GM19372 (cell line): ENCODE data around the gene GART.

Experiments
- ATAC-seq: cut with Tn5 transposase; IDR thresholded peaks from one replicate; pipeline ENCODE4 v1.9.1; 2021; ENCODE audit warnings: mild to moderate bottlenecking, low read depth, moderate library complexity; ENCODE audit not compliant: unreplicated experiment

Gene GART

GRCh38 chr21:33554236-33554981 is 12.5 kb upstream of the GART start:
- ATAC-seq, result no peak

- ATAC-seq, result no peak
These were observed 11.2 kb upstream of the GART start for GRCh38 chr21:33552999-33553598.

GRCh38 chr21:33552093-33552998 is 10.4 kb upstream of the GART start:
- no peak for ATAC-seq

DNA sequence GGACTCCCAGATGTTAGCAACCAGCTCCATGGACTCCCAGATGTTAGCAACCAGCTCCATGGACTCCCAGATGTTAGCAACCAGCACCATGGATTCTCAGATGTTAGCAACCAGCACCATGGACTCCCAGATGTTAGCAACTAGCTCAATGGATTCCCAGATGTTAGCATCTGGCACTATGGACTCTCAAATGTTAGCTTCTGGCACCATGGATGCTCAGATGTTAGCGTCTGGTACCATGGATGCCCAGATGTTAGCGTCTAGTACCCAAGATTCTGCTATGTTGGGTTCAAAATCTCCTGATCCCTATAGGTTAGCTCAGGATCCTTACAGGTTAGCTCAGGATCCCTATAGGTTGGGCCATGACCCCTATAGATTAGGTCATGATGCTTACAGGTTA is 9.7 kb upstream of the GART start:
- ATAC-seq, result no peak

GRCh38 chr21:33550772-33551660 is 9.1 kb upstream of the GART start:
- no peak for ATAC-seq

GRCh38 chr21:33549848-33550771 is 8.2 kb upstream of the GART start:
- no peak for ATAC-seq

DNA sequence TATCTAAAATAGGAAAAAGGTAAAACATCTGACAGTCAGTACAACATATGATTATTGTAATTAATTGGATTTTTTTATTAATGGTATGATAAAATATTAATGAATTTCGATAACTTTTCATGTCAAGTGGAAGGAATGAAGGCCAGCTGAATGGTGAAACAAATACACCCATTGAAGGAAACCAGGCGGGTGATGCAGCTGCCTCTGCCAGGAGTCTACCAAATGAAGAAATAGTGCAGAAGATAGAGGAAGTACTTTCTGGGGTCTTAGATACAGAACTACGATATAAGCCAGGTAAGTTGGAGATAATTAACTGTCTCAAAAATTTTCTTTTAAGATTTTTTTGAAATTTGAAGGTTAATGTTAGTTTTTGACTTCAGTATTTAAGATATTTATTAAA is 4.2 kb upstream of the GART start:
- no peak for ATAC-seq

- ATAC-seq, result no peak
These were observed 2.7 kb upstream of the GART start for GRCh38 chr21:33544451-33545195.

DNA sequence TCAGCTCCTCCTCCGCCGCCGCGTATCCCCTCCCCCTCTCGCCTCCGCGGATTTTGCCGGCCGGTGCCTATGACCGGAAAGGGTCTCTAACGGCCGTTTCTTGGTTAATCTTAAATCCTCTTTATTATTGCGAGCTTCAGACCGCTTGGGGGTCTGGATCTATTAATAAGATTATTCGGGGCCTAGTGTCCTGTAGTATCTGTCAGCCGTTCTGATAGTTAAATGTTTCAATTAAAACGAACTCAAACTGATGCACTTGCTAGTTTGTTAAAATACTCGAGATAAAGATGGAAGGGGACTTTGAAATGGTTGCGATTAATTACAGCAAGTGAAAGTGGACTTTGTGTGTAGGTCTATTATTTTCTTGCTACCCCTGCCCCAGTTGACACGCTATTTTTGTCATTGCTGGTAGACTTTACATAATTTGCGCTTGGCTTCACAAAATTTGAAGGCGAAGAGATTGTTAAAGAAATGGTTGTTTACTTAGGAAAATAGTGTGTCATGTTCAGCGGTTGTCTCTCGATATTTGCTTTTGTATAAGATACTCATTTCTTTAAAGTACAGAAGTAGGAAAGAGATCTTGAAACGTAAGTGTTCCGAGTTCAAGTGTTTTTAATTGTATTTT is 1.7 kb upstream of the GART start:
- no peak for ATAC-seq

DNA sequence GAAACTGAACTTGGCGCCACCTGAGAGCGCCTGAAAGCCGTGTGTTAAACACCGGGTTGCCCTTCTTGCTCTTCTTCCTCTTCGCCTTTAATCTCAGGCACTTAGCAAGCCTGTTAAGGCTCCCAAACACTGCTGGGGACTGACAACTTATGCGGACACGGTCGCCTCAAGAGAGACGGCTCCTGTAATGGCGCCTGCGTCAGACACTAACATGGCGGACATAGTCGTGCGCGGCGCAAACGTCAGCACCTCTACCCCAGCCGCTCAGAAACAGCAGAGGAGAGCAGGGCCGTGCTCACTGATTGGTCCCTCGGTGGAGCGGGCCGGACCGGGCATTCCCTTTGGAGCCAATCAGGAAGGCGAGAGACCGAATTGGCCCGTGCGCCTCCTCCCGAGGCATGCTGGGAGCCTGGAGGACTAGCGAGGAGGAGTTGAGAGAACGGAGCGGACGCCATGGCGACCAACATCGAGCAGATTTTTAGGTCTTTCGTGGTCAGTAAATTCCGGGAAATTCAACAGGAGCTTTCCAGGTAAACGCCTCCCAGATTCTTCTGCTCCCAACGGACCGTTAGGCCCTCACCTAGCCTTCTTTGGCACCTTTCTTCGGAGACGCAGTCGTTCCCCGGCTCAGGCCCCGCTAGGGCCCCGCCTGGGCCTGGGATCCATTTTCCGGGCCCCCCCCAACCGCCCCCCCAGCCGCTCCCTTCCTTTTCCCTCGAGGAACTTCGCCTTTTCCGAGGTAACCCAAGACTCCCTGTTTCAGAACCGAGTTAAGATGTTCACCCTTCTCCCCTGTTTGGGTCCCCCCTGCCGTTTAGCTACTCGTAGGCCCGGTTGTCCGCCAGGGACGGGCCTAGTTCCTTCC is 955 bp upstream of the GART start, which contains the start of gene SON:
Gene SON (plus strand): TSS at position 399 of the 865 bp plus-strand sequence. CDS start 55 bp downstream, at position 454.
- ATAC-seq, result peak; percentile 93

- ATAC-seq, result no peak
These were observed 709 bp downstream of the GART start for GRCh38 chr21:33541105-33541711.

DNA sequence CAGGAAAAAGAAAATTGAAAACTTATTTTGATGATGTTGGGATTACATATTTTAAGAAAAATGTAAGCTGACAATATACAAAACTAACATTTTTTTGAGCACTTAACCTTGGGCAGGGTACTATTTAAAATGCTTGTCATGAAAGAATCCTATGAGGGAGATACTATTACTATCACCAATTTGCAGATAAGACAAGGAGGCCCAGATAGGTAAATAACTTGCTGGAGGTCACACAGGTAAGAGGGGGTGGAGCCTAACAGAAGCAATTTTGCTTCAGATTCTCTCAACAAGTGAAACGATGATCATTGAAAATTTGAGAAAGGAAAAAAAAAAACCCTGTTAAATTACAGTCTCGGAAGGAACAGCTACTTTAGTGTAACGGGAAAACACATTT is 1.2 kb downstream of the GART start:
- no peak for ATAC-seq

DNA sequence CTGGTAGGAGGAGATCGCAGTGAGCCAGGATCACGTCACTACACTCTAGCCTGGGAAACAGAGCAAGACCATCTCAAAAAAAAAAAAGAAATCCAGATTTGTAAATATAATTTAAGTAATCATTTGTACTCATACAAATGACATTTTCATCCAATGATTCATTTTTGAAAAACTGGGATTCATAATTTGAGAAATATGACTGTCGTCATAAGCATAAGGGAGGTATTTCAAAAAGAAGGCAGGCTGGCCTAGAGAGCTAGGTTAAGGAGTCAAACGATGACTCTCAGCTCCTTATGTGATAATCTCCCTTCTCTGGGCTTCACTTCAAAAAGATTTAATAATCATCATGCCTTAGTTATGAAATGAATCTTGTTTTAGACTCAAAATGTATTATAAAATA is 2.3 kb downstream of the GART start:
- ATAC-seq, result no peak

- no peak for ATAC-seq
These were observed 4.7 kb downstream of the GART start for GRCh38 chr21:33537212-33537611.

DNA sequence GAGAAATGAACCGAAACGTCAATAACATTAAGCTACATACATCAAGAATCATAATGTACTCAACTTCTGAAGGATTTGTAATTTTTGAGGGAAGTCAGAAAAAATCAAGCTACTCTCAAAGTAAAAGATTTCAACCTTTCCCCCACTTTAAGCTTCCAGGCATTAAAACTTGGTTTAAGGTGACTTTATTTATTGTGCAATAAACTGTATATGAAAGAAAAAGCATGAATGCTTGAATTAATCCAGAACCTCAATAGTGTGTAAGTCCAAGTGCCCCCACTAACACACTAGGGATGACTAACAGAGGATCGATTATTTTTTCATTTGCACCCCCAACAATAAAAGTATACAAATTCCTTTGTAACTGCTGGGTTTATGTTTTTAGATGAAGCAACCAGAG is 10.9 kb downstream of the GART start:
- no peak for ATAC-seq

DNA sequence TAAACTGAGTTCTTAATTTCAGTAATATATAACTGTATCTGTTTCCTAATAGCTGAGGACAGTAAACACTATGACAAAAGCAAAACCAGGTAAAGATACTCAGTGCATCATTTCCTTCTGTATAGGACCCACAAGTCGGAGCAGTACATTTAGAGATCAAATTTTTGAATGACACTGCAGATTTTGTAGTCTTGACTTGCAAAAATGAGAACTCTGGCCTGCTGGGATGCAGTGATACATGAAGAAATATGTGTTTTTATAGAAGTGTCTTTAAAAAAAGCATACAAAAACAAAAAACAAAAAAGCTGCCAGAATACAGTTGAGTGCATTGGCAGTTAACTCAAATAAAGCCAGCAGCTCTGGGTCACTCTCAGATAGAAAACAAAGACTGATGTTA is 19.0 kb downstream of the GART start:
- ATAC-seq, result no peak
